ENCODE measurements around the gene SCUBE2.
"Not testable (repeated sequence)": the region's sequence is repeated elsewhere in the genome, so short reads cannot be mapped to it uniquely, and the experiment has no call there.

SCUBE2 gene

GRCh38 chr11:9008661-9009060, 82.7 kb downstream of the SCUBE2 start:
- no peak for DNase-seq (ENCODE audit: low read depth in 2 of 2)

GRCh38 chr11:9008011-9008550, 83.3 kb downstream of the SCUBE2 start:
- DNase-seq (ENCODE audit: low read depth in 2 of 2) = no peak

DNA sequence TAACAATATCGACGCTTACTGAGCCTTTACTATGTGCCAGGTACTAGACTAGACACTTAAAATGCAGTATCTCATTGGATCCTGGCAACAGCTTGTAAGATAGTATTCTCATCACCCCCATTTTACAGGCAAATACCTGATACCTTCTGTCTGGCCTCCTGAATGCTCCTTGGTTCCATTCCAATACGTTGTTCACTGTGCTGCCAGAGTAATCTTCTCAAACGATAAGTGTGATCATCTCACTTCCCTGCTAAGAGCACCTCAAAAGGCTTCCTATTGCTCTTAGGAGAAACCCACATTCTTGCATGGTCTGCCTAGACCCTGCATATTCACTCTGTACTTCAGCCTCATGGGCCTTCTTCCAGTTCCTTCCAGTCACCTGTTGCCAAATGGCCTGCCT, 86.3 kb downstream of the SCUBE2 start:
- DNase-seq (ENCODE audit: low read depth in 2 of 2) = no peak

GRCh38 chr11:9004183-9004926, 87.0 kb downstream of the SCUBE2 start:
- DNase-seq (ENCODE audit: low read depth in 2 of 2) = no peak

- DNase-seq (ENCODE audit: low read depth in 2 of 2) = peak; percentile 38 to 49
These were observed 87.7 kb downstream of the SCUBE2 start, which contains the start of gene NRIP3 for GRCh38 chr11:9003573-9004182. NRIP3 (minus strand) TSS chr11:9004001; CDS start chr11:9003935, 66 bp downstream.

DNA sequence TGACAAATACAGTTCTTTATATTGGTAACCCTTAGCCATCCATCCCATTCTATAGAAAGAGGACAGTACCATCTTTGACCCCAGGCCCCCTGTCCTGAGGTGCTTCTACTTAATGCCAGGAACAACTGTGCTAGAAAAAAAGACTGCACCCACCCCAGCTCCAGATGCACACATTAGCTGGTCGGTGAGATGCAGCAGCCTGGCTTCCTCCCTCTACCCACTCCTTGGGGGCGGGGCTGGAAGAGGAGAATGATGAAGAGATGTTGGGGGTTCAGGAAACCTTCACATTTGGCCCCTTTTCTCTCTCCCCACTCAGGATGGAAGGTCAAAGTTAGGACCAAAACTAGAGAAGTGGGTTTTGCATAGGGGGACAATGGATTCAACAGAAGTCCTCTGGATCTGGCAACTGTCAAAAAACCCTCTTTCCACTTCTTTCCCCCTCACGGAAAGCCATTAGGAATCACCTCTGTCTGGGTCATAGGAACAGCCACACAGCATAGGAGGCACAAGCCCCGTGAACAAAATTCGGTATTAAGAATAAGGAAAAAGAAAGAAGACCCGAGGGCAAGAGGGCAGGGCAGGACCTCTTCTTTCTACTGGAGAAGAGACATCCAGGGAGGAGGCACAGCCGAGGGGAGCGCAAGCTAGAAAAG, 88.4 kb downstream of the SCUBE2 start:
- no peak for DNase-seq (ENCODE audit: low read depth in 2 of 2)

- peak; percentile 49 to 52 for DNase-seq (ENCODE audit: low read depth in 2 of 2)
These were observed 89.7 kb downstream of the SCUBE2 start for GRCh38 chr11:9001736-9002135.

- no peak for DNase-seq (ENCODE audit: low read depth in 2 of 2)
These were observed 93.4 kb downstream of the SCUBE2 start for GRCh38 chr11:8998017-8998416.

- DNase-seq (ENCODE audit: low read depth in 2 of 2) = no peak
These were observed 93.9 kb downstream of the SCUBE2 start for GRCh38 chr11:8997451-8997850.

GRCh38 chr11:8989453-8989852, 101.9 kb downstream of the SCUBE2 start:
- no peak for DNase-seq (ENCODE audit: low read depth in 2 of 2)

DNA sequence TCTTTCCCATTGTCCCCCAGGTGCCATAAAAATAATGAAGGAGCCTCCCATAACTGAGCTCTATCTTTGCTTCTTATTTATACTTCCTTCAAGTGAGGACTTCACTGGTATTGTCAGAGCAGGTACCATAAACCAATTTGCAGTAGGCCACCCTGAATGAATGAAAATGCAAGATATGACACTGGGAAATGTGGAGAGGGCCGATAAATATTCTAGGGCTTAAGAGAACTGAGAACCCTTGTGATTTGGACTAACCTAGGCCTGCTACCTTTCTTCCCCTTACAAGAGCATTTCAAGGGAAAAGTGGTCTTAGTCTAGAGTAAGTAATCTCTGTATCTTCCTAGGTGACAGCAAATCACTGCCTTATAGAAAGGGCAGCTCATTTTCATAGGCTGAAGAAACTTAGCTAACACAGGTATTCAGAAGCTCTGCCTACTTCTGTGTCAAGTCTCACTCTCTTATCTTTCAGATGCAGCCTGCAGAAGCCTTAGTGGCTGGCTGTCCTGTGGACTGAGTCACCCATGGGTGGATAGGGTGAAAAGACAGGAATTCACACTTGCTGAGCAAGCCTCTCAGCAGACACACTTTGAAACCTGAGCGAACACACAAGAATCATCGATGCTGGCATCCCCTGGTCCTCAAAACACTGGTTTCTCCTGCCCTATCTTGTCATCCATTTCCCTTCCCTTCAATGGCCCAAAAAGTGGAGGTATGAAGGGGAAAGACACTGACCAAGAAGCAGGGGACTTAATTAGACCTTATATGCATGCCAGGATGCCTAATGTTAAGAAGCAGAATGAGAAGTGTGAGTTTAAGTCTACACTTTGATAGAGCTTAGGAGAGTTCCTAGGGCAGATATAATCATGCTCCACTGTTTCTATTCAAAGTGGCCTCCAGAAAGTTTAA, 102.8 kb downstream of the SCUBE2 start:
- no peak for DNase-seq (ENCODE audit: low read depth in 2 of 2)

GRCh38 chr11:8987446-8987845, 104.0 kb downstream of the SCUBE2 start:
- DNase-seq (ENCODE audit: low read depth in 2 of 2) = no peak

DNA sequence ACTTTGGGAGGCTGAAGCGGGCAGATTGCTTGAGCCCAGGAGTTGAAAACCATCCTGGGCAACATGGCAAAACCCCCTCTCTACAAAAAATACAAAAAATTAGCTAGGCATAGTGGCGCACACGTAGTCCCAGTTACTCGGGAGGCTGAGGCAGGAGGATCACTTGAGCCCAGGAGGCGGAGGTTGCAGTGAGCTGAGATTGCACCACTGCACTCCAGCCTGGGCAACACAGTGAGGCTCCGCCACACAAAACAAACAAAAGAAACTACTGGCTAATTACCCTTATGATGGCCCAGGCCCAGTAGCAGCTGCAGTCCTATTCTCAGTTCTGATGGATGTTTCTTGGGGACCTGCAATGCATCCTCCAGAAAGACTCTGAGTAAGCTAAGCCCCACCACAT, 104.6 kb downstream of the SCUBE2 start:
- DNase-seq (ENCODE audit: low read depth in 2 of 2) = not testable (repeated sequence)

GRCh38 chr11:8985462-8985861, 105.9 kb downstream of the SCUBE2 start:
- no peak for DNase-seq (ENCODE audit: low read depth in 2 of 2)

DNA sequence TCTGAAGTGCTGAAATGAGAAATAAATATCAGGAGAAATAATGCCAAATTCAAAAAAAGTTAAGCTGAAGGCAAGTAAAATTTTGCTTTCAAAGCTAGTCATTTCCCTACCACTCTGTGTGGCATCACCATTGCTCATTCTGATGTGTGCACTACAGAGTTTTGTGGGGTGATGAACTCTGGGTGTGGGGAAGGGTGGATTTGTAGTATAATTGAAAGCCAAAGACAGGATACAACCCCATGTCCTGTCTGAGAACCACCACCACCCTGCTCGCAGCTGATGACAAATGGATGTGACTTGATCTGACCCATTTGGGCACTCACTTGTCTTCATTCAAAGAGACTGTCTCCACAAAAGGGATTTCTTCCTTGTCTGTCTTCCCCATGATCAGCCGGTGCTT, 107.8 kb downstream of the SCUBE2 start:
- no peak for DNase-seq (ENCODE audit: low read depth in 2 of 2)

GRCh38 chr11:8980485-8980884, 110.9 kb downstream of the SCUBE2 start:
- DNase-seq (ENCODE audit: low read depth in 2 of 2) = no peak

DNA sequence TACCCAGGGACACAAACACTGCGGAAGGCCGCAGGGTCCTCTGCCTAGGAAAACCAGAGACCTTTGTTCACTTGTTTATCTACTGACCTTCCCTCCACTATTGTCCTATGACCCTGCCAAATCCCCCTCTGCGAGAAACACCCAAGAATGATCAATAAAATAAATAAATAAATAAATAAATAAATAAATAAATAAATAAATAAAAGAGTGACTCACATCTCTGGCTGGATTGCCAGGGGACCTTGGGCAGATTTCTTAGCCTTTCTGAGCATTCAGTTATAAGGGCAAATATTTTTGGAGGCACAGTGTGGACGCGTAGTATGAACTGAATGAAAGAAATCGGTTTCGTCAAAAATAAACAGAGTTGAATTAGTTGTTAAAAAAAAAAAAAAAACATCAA, 112.0 kb downstream of the SCUBE2 start:
- DNase-seq (ENCODE audit: low read depth in 2 of 2) = not testable (repeated sequence)

DNA sequence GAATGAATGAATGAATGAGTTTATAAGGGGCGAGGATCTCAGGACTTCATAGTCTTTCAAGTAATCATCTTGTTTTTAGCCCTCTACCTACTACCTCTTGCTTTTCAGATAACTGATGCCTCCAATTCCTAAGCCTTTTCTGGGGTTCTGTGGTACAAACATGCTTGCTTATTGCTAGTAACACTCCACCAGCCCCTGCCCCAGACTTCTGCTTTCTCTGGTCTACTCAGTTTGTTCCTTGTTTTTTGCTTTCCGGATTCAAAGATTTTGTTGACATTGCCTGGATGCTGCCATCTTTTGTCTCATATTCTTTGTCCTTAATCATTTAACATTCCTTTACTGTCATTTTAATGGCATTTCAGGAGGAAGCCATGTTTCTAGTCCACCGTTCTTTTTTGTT, 118.3 kb downstream of the SCUBE2 start:
- no peak for DNase-seq (ENCODE audit: low read depth in 2 of 2)

- DNase-seq (ENCODE audit: low read depth in 2 of 2) = no peak
These were observed 119.5 kb downstream of the SCUBE2 start for GRCh38 chr11:8971924-8972316.

DNA sequence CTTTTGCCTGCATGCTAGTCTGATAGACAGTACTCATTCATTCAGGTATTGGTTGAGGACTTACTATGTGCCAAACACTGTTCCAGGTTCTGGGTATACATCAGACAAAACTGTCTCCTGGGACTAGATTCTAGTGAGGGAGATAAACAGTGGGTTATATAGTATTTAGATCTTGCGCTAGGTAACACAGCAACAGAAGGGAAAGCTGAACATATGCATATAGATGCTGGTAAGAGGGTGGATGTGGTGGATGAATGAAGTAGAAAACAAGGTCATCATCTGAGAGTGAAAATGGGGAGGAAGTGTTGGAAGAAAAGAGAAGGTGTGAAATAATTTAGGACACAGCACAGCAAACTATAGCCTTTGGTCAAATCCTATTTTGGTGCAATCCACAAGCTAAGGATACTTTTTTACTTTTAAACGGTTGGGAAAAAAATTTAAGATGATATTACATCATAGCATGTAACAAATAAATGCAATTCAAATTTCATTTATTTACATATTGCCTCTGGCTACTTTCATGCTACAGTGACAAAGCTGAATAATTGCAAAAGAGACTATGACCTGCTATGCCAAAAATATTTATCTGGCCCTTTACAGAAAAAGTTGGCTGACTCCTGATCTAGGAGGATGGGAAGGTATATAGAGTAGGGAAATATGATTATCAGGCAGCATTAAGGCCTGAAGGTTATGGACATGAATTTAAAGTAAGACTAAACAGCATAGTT, 120.0 kb downstream of the SCUBE2 start:
- DNase-seq (ENCODE audit: low read depth in 2 of 2) = no peak

All from fibroblast of skin of left quadriceps (primary cell).